ENCODE measurements around the gene SLC16A1.
A peak's percentile ranks its signal among the peaks of the same experiment; 100 is the strongest.
"Not testable (repeated sequence)": the region's sequence is repeated elsewhere in the genome, so short reads cannot be mapped to it uniquely, and the experiment has no call there.

The SLC16A1 gene

GRCh38 chr1:112893288-112894009, 62.5 kb downstream of the SLC16A1 start:
- H3K36me3 ChIP-seq (ENCODE audit: control insufficient read depth in 1 of 2, insufficient read depth in 2 of 2, low read depth in 1 of 2, low read length in 2 of 2) = no peaks in the 10 kb centered on the region
- H3K27me3 ChIP-seq (ENCODE audit: control insufficient read depth in 1 of 2, insufficient read depth in 1 of 2, low read length in 2 of 2) = no peaks in the 10 kb centered on the region
- no peak overlapping the region for H4K8ac ChIP-seq (ENCODE audit: low read length)
- H3K4me3 ChIP-seq (ENCODE audit: insufficient read depth in 1 of 2, low read depth in 1 of 2, low read length in 2 of 2) = no peak overlapping the region
- H3K4ac ChIP-seq (ENCODE audit: low read depth in 1 of 2, low read length in 2 of 2) = no peak overlapping the region
- no peak overlapping the region for H3K27ac ChIP-seq (ENCODE audit: low read length, poor library complexity, severe bottlenecking)
- no peak overlapping the region for H2AFZ ChIP-seq (ENCODE audit: low read depth, low read length)
- H3K4me2 ChIP-seq (ENCODE audit: low read length, poor library complexity, severe bottlenecking) = no peak overlapping the region
- no peak overlapping the region for H2BK15ac ChIP-seq (ENCODE audit: low read depth, poor library complexity, severe bottlenecking)
- no peak overlapping the region for H4K91ac ChIP-seq (ENCODE audit: low read length)
- H3K79me1 ChIP-seq (replicated peaks; ENCODE audit: low read length, poor library complexity, severe bottlenecking) = no peaks in the 10 kb centered on the region
- no peak overlapping the region for H2BK5ac ChIP-seq (ENCODE audit: low read depth, low read length, poor library complexity, severe bottlenecking)
- no peak overlapping the region for H3K23ac ChIP-seq (ENCODE audit: low read length in 2 of 2)
- no peak overlapping the region for H2BK12ac ChIP-seq (ENCODE audit: low read length in 2 of 2)
- no peak for DNase-seq
- no peak overlapping the region for H2AK5ac ChIP-seq (ENCODE audit: low read length, severe bottlenecking)
- no peak overlapping the region for H3K9ac ChIP-seq (ENCODE audit: low read length)
- H3K9me3 ChIP-seq (ENCODE audit: control insufficient read depth, low read length) = peaks cover 7% of the 10 kb centered on the region
- WGBS = 82% methylated on average over 5 of the region's 6 CpGs
- H3K18ac ChIP-seq (ENCODE audit: low read depth in 1 of 2, low read length in 2 of 2) = no peak overlapping the region
- H3K14ac ChIP-seq (ENCODE audit: low read length in 2 of 2) = no peak overlapping the region
- H2BK120ac ChIP-seq (ENCODE audit: low read depth, low read length) = no peak overlapping the region
- H3K4me1 ChIP-seq (ENCODE audit: control insufficient read depth, insufficient read depth, low read depth, low read length) = no peaks in the 10 kb centered on the region

DNA sequence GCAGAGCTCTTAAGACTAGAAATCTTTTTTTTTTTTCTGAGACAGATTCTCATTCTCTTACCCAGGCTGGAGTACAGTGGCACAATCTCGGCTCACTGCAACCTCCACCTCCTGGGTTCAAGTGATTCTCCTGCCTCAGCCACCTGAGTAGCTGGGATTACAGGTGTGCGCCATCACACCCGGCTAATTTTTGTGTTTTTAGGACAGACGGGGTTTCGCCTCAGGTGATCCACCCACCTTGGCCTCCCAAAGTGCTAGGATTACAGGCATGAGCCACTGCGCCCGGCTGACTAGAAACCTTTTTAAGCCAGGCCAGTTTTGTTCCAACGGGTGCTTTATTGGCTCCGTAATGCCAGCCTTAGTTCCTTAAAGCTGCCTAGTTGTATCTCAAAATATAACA, 66.1 kb downstream of the SLC16A1 start:
- H2AFZ ChIP-seq (ENCODE audit: low read depth, low read length); H3K4me1 ChIP-seq (ENCODE audit: control insufficient read depth, insufficient read depth, low read depth, low read length); H3K4me3 ChIP-seq (ENCODE audit: insufficient read depth in 1 of 2, low read depth in 1 of 2, low read length in 2 of 2); H2BK12ac ChIP-seq (ENCODE audit: low read length in 2 of 2); H3K23ac ChIP-seq (ENCODE audit: low read length in 2 of 2); H3K79me1 ChIP-seq (replicated peaks; ENCODE audit: low read length, poor library complexity, severe bottlenecking); H3K27ac ChIP-seq (ENCODE audit: low read length, poor library complexity, severe bottlenecking); H2BK15ac ChIP-seq (ENCODE audit: low read depth, poor library complexity, severe bottlenecking); H3K9me3 ChIP-seq (ENCODE audit: control insufficient read depth, low read length); H3K14ac ChIP-seq (ENCODE audit: low read length in 2 of 2); H3K36me3 ChIP-seq (ENCODE audit: control insufficient read depth in 1 of 2, insufficient read depth in 2 of 2, low read depth in 1 of 2, low read length in 2 of 2); DNase-seq; H3K27me3 ChIP-seq (ENCODE audit: control insufficient read depth in 1 of 2, insufficient read depth in 1 of 2, low read length in 2 of 2); H2AK5ac ChIP-seq (ENCODE audit: low read length, severe bottlenecking); H2BK120ac ChIP-seq (ENCODE audit: low read depth, low read length); H4K91ac ChIP-seq (ENCODE audit: low read length); H3K18ac ChIP-seq (ENCODE audit: low read depth in 1 of 2, low read length in 2 of 2); H2BK5ac ChIP-seq (ENCODE audit: low read depth, low read length, poor library complexity, severe bottlenecking); H3K9ac ChIP-seq (ENCODE audit: low read length); H4K8ac ChIP-seq (ENCODE audit: low read length); H3K4ac ChIP-seq (ENCODE audit: low read depth in 1 of 2, low read length in 2 of 2); H3K4me2 ChIP-seq (ENCODE audit: low read length, poor library complexity, severe bottlenecking): not testable (repeated sequence)
- WGBS = 93% methylated on average over 9 of the region's 9 CpGs

- Histone ChIP-seq H3K14ac (ENCODE audit: low read length in 2 of 2) (no peak overlapping the region), H2BK12ac (ENCODE audit: low read length in 2 of 2) (no peak overlapping the region), H3K4me2 (ENCODE audit: low read length, poor library complexity, severe bottlenecking) (no peak overlapping the region), H3K9me3 (ENCODE audit: control insufficient read depth, low read length) (peaks cover 4% of the 10 kb centered on the region), H3K4me3 (ENCODE audit: insufficient read depth in 1 of 2, low read depth in 1 of 2, low read length in 2 of 2) (no peak overlapping the region), H4K91ac (ENCODE audit: low read length) (no peak overlapping the region), H2BK5ac (ENCODE audit: low read depth, low read length, poor library complexity, severe bottlenecking) (no peak overlapping the region), H3K23ac (ENCODE audit: low read length in 2 of 2) (no peak overlapping the region), H3K18ac (ENCODE audit: low read depth in 1 of 2, low read length in 2 of 2) (no peak overlapping the region), H3K27ac (ENCODE audit: low read length, poor library complexity, severe bottlenecking) (no peak overlapping the region), H4K8ac (ENCODE audit: low read length) (no peak overlapping the region), H2BK15ac (ENCODE audit: low read depth, poor library complexity, severe bottlenecking) (no peak overlapping the region), H3K4me1 (ENCODE audit: control insufficient read depth, insufficient read depth, low read depth, low read length) (peaks cover 2% of the 10 kb centered on the region), H3K4ac (ENCODE audit: low read depth in 1 of 2, low read length in 2 of 2) (no peak overlapping the region), H2BK120ac (ENCODE audit: low read depth, low read length) (no peak overlapping the region), H2AK5ac (ENCODE audit: low read length, severe bottlenecking) (no peak overlapping the region), H3K79me1 (replicated peaks; ENCODE audit: low read length, poor library complexity, severe bottlenecking) (no peaks in the 10 kb centered on the region), H3K27me3 (ENCODE audit: control insufficient read depth in 1 of 2, insufficient read depth in 1 of 2, low read length in 2 of 2) (no peaks in the 10 kb centered on the region), H3K9ac (ENCODE audit: low read length) (no peak overlapping the region), H2AFZ (ENCODE audit: low read depth, low read length) (no peak overlapping the region), H3K36me3 (ENCODE audit: control insufficient read depth in 1 of 2, insufficient read depth in 2 of 2, low read depth in 1 of 2, low read length in 2 of 2) (no peaks in the 10 kb centered on the region)
- DNase-seq = no peak
- WGBS = 40% methylated on average over 2 of the region's 2 CpGs
Measured at GRCh38 chr1:112889052-112889768, 66.8 kb downstream of the SLC16A1 start.

- H3K9me3 ChIP-seq (ENCODE audit: control insufficient read depth, low read length) = peaks cover 3% of the 10 kb centered on the region
- H3K14ac ChIP-seq (ENCODE audit: low read length in 2 of 2) = peak overlapping the region in 1 of 2 experiments; percentile 84
- H3K4me1 ChIP-seq (ENCODE audit: control insufficient read depth, insufficient read depth, low read depth, low read length) = peaks cover 2% of the 10 kb centered on the region
- H3K9ac ChIP-seq (ENCODE audit: low read length) = no peak overlapping the region
- 69% methylated on average over 2 of the region's 2 CpGs for WGBS
- no peak overlapping the region for H3K23ac ChIP-seq (ENCODE audit: low read length in 2 of 2)
- no peaks in the 10 kb centered on the region for H3K79me1 ChIP-seq (replicated peaks; ENCODE audit: low read length, poor library complexity, severe bottlenecking)
- no peak overlapping the region for H2BK120ac ChIP-seq (ENCODE audit: low read depth, low read length)
- no peak overlapping the region for H2AFZ ChIP-seq (ENCODE audit: low read depth, low read length)
- H2AK5ac ChIP-seq (ENCODE audit: low read length, severe bottlenecking) = no peak overlapping the region
- H3K36me3 ChIP-seq (ENCODE audit: control insufficient read depth in 1 of 2, insufficient read depth in 2 of 2, low read depth in 1 of 2, low read length in 2 of 2) = no peaks in the 10 kb centered on the region
- H3K4me2 ChIP-seq (ENCODE audit: low read length, poor library complexity, severe bottlenecking) = no peak overlapping the region
- H2BK12ac ChIP-seq (ENCODE audit: low read length in 2 of 2) = peak overlapping the region; percentile 3 to 77
- no peak overlapping the region for H3K4me3 ChIP-seq (ENCODE audit: insufficient read depth in 1 of 2, low read depth in 1 of 2, low read length in 2 of 2)
- no peak overlapping the region for H3K27ac ChIP-seq (ENCODE audit: low read length, poor library complexity, severe bottlenecking)
- no peak overlapping the region for H4K8ac ChIP-seq (ENCODE audit: low read length)
- no peak overlapping the region for H2BK5ac ChIP-seq (ENCODE audit: low read depth, low read length, poor library complexity, severe bottlenecking)
- H2BK15ac ChIP-seq (ENCODE audit: low read depth, poor library complexity, severe bottlenecking) = no peak overlapping the region
- H3K27me3 ChIP-seq (ENCODE audit: control insufficient read depth in 1 of 2, insufficient read depth in 1 of 2, low read length in 2 of 2) = no peaks in the 10 kb centered on the region
- peak overlapping the region in 1 of 2 experiments; percentile 28 for H3K18ac ChIP-seq (ENCODE audit: low read depth in 1 of 2, low read length in 2 of 2)
- H4K91ac ChIP-seq (ENCODE audit: low read length) = no peak overlapping the region
- no peak for DNase-seq
- H3K4ac ChIP-seq (ENCODE audit: low read depth in 1 of 2, low read length in 2 of 2) = no peak overlapping the region
Measured at GRCh38 chr1:112888630-112889029, 67.4 kb downstream of the SLC16A1 start.
